GM19324 (cell line): ENCODE data around the gene VPREB3.

ENCODE experiments used
- ATAC-seq: cut with Tn5 transposase; IDR thresholded peaks from one replicate; pipeline ENCODE4 v1.9.1; 2021; ENCODE audit warnings: mild to moderate bottlenecking, moderate library complexity; ENCODE audit not compliant: unreplicated experiment, low FRiP score

The VPREB3 gene, protein sequence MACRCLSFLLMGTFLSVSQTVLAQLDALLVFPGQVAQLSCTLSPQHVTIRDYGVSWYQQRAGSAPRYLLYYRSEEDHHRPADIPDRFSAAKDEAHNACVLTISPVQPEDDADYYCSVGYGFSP

DNA sequence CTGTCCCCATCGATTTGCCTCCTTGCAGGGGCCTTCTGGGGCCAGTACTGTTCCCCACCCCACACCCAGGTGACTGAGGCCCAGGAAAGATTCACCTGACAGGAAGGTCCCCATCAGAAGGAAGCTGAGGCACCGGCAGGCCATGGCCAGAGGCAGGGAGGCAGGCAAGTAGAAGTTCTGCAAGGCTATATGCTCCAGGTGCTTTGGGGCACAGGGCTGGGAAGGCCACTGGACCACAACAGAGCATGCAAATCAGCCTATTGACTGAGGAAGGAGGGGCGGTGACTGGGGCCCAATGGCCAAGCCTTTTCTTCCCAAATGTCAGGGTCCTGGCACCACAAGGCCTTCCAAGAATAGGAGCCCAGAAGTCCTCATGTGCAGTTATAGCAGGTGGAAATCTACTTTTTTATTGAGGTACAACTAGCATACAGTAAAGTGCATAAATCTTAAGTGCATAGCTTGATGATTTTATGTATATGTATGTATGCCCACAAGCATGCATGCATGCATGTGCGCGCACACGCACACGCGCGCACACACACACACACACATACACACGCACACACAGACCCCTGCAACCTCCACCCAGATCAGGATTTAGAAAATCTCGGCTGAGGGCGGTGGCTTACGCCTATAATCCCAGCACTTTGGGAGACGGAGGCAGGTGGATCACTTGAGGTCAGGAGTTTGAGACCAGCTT, at the start of gene VPREB3:
TSS of gene VPREB3 (minus strand) at position 206 of the 700 bp plus-strand sequence. CDS start at position 144, 62 bp downstream.
- ATAC-seq: no peak

- peak; percentile 35 for ATAC-seq
Measured at GRCh38 chr22:23803001-23803819, 49.0 kb upstream of the VPREB3 start.

DNA sequence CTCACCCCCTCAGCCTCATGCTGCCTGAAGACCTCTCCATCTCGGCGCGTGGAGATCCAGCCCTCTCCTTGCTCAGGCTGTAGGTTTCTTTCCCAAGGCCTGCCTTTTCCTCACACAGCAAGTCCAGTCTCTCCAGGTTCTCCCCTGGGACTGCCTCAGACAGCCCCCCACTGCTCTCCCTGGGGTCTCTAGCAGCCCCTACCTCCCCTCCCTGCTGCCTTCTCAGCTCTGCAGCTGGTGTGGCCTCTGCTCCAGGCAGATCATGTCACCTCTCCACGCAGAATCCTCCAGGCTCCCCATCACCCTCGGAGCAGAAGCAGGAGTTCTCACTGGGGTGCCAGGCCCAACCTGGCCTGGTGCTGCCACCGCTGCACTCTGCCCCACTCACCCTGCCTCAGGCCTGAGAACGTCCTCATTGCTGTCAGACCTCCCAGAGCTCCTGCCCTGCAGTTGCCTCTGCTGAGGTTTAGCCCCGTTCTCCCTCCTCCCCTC, 47.7 kb upstream of the VPREB3 start:
- no peak for ATAC-seq

- peak; percentile 16 for ATAC-seq
Measured at GRCh38 chr22:23801238-23801821, 47.1 kb upstream of the VPREB3 start.

DNA sequence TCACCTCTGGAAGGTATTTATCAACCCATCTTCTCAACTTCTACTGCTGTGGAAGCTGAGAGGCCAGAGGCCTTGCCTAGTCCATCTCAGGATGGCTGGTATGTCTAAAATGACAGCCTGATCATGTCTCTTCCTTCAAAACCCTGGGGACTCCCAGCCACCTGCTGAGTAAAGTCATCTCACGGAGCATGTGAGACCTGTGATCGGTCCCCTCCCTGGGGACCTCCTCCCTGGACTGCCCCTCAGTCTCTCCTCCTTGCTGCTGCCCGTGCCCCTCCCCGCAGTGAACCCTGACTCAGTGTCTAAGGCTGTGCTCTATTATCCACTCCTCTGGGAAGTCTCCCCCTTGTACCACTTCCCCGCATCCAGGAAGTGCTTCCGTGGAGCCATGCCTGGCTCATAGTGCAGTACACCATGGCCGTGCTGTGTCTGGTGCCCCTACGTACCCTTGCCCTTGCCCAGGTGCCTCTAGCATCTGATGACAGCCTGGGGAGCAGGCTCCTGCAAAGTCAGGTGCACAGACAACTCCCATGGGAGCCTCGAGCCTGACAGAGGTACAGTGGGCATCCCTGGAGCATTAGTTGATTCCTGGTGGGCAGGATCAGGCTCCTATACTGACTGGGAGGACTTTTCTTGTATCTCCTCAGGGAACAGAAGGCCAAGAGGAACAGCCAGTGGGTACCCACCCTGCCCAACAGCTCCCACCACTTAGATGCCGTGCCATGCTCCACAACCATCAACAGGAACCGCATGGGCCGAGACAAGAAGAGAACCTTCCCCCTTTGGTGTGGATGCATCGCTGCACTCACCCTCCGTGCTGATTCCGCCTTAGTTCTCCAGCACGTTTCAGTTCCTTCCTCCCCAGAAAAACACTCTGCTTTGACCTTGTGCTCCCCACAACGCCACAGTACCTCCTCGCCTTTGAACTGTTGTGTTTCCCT, 46.3 kb upstream of the VPREB3 start:
- peak; percentile 39 for ATAC-seq

DNA sequence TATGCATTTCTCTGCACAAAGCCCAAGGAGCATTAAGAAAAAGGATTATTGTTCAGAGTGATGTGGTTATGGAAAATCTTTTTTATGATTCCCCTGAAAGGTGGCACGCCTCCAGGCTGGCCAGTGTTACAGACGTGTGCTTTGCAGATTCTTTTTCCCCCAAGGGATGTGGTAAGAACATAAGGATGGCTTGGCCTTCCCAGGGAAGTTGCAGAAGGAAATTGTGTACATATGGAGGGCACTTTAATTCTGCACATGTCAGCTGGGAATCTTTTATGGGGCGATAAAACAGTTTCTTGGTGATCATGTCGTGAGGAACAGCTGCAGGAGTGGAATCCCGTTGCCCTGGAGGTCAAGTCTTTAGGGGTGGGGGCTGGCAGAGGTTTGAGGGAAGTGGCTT, 42.2 kb upstream of the VPREB3 start:
- no peak for ATAC-seq

GRCh38 chr22:23793326-23793725, 39.1 kb upstream of the VPREB3 start:
- ATAC-seq: no peak

GRCh38 chr22:23791738-23792645, 37.8 kb upstream of the VPREB3 start:
- no peak for ATAC-seq

DNA sequence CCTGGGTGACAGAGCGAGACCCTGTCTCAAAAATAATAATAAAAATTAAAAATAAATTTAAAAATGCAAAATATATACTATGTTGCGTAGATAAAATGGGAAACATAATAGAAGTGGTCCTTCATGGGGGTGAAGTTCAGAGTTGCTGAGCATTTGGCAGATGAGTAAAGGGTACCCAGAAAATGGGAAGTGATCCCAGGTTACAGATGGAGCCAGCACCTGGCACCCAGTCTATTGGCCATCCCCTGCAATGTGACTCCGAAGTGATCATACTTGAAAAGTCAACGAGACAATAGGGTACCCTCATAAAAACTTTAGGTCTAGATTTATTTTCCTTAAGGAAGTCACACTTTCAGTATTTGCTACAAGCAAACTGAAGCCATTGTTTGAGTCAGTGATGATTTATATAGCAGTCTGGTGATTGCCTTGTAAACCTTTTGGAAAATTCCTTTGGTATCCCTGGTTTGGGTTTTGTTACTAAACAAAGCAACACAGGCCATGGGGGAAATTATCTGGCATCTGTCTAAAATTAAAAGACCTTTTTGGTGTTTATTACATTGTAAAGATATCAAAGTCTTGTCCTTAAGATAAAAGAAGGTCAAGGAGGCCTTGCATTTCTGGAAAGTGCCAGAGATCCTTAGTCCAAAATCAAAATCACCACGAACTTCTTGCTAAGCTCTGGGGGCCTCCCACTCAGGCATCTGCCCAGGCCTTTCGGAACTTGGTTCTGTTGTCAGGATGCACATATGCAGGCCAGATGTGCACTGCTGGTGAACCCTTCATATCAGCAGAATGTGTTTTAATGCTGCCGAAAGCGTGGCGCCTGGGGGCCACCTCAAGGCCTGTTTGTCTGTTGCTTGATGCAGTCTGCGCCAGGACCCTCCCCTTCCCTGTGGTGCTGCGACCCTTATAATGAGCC, 36.9 kb upstream of the VPREB3 start:
- no peak for ATAC-seq

GRCh38 chr22:23789638-23790037, 35.4 kb upstream of the VPREB3 start:
- no peak for ATAC-seq

GRCh38 chr22:23789121-23789520, 34.9 kb upstream of the VPREB3 start:
- no peak for ATAC-seq

GRCh38 chr22:23787910-23788309, 33.7 kb upstream of the VPREB3 start:
- no peak for ATAC-seq

DNA sequence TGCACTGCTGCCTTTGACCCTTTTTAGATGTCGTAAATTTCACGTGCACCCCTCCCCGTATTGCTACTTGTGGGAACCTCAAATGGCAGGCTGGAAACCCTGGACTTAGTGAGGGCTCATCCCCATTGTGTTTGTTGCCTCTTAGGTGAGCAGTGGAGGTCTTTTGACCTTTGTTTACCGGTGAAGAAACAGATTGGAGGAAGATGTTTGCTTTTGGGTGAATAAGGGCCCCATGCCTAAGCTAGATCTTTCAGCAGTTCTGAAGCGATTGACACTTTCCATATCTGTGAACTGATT, 33.3 kb upstream of the VPREB3 start:
- ATAC-seq: no peak

DNA sequence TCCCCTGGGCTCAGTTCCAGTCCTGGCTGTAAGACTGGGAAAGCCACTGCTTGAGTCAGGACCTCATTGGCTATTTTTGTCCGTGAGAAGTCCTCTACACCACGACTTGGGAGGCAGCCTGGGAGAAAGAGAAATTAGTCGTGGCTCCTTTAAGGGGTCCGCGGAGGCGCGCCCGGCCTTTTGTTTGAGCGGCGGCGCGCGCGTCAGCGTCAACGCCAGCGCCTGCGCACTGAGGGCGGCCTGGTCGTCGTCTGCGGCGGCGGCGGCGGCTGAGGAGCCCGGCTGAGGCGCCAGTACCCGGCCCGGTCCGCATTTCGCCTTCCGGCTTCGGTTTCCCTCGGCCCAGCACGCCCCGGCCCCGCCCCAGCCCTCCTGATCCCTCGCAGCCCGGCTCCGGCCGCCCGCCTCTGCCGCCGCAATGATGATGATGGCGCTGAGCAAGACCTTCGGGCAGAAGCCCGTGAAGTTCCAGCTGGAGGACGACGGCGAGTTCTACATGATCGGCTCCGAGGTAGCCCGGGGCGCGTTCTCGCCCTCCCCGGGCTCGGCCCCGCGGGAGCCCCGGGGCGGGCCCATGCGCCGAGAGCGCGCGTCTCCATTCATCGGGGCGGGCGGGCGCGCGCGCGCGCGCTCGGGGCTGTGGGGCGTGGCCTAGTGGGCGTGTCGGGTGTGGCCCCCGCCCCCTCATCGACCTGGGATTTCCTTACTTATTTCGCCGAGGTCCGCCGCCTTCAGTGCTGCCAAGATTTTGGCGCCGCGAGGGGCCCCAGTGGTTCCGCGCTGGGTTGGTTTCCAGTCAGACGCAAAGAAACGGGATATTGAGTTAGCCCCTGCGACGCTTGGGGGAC, 32.8 kb upstream of the VPREB3 start, which contains the start of gene SMARCB1:
TSS of gene SMARCB1 (plus strand) at position 215 of the 848 bp plus-strand sequence. CDS start at position 419, 204 bp downstream.
- ATAC-seq: peak; percentile 87

DNA sequence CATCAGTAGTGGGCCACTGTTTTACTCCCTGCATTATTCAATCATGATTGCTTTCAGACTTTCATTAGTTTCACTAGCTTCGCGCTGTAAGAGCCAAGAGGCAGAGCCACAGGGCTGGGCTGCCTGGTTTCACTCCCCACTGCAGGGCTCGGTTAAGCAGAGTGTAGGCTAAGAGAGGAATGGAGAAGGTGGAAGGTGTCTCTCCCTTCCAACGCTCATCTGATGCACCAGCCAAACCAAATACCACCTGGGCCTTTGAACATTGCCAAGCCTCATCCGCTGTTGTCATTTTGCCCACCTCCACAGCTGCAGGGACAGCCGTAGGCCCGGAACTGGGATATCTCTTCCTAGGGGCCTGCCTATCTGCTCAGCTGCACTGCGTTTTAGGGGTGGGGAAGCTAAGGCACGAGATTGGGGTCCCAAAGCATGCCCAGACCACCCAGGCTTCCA, 32.1 kb upstream of the VPREB3 start:
- no peak for ATAC-seq

GRCh38 chr22:23784215-23784732, 30.0 kb upstream of the VPREB3 start:
- ATAC-seq: no peak
